ENCODE measurements around the gene TSHZ1.

DNA sequence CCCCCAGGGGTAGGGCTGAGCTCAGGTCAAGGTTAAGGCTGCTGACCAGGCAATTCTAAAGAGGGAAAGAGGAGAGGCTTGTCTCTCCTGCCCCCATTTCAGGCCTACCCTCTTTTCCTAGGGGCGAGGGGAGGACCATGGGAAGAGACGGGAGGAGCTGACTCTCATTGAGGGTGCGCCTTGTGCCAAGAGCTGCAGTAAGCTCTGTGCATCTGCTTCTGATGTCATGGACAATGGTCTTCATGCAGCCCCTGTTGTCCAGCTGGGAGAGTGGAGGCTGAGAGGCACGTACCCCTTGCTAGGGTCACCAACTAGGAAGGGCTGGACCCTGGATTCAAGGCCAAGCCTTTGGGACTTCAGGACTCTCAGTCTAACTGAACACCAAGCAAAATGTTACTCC is 46.9 kb upstream of the TSHZ1 start:
- TF ChIP-seq, protein P1, sequence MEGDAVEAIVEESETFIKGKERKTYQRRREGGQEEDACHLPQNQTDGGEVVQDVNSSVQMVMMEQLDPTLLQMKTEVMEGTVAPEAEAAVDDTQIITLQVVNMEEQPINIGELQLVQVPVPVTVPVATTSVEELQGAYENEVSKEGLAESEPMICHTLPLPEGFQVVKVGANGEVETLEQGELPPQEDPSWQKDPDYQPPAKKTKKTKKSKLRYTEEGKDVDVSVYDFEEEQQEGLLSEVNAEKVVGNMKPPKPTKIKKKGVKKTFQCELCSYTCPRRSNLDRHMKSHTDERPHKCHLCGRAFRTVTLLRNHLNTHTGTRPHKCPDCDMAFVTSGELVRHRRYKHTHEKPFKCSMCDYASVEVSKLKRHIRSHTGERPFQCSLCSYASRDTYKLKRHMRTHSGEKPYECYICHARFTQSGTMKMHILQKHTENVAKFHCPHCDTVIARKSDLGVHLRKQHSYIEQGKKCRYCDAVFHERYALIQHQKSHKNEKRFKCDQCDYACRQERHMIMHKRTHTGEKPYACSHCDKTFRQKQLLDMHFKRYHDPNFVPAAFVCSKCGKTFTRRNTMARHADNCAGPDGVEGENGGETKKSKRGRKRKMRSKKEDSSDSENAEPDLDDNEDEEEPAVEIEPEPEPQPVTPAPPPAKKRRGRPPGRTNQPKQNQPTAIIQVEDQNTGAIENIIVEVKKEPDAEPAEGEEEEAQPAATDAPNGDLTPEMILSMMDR (conservative IDR thresholded peaks at IDR 0.05; ENCODE audit: low read depth, low read length) = no peak
- no peak for TF ChIP-seq EZH2phosphoT487 (IDR thresholded peaks at IDR 0.05; ENCODE audit: borderline replicate concordance, low read length)

All from PC-3 (cell line).